GM12892 (cell line): ENCODE measurements around the gene GNB1L.

Experiments
- POLR2A ChIP-seq: IDR thresholded peaks from 2 replicates; pipeline ENCODE4 v1.6.1; 2011; ENCODE audit warnings: low read depth, low read length, control low read depth
- POLR2AphosphoS5 ChIP-seq: IDR thresholded peaks from 2 replicates; pipeline ENCODE4 v1.6.1; 2011; ENCODE audit warnings: low read depth, low read length, control low read depth
- TAF1 ChIP-seq: IDR thresholded peaks from 2 replicates; pipeline ENCODE4 v1.6.1; 2011; ENCODE audit warnings: low read depth, mild to moderate bottlenecking, control low read depth, low read length, borderline replicate concordance

DNA sequence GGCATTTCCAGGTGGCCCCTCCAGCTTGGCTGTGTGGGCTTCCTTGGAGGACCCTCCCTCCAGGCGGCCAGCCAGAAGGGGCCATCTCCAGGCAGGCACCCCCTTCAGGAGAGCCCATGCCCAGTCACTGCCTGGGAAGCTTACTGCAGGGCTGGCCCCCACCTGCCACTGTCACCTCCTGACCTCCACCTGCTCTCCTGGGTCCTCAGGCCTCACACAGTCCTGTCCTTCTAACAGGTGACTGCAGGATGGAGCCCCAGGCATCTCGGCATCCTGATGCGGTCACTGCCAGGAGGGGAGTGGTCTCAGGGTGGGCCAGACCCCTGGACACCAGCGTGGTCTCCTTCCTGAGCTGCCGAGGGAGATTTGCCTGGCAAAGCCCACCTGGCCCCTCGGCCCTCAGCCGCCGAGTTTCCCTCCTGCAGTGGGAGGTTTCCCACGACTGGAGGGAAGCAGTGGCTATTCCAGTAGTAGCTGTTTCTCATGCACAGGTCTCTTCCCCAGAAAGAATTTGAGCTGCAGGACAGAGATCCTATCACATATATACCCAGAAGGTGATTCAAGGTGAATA is 81.1 kb downstream of the GNB1L start:
- TF ChIP-seq POLR2AphosphoS5 (no peak), POLR2A (no peak), TAF1 (no peak)
